ENCODE measurements around the gene NHSL2.
A peak's percentile ranks its signal among the peaks of the same experiment; 100 is the strongest.

GRCh38 chrX:71870208-71871098, 40.2 kb upstream of the NHSL2 start:
- TF ChIP-seq EZH2 (IDR thresholded peaks at IDR 0.05; ENCODE audit: low read length, unreplicated experiment): no peak
- peak; percentile 60 for TF ChIP-seq CTCF (conservative IDR thresholded peaks at IDR 0.05; ENCODE audit: low read depth, low read length)
- TF ChIP-seq EZH2phosphoT487 (IDR thresholded peaks at IDR 0.05; ENCODE audit: borderline replicate concordance, low read length): no peak
